HEK293T (cell line): ENCODE results near the gene MAPK12.

ENCODE experiments used
- ARNT ChIP-seq: fragments of 450-650 bp; IDR thresholded peaks from 2 replicates; pipeline ENCODE4 v1.6.1; 2017; ENCODE audit warnings: mild to moderate bottlenecking
- BHLHE40 ChIP-seq: fragments of 450-650 bp; IDR thresholded peaks from 2 replicates; pipeline ENCODE4 v1.6.1; 2016; ENCODE audit warnings: mild to moderate bottlenecking, moderate library complexity, borderline replicate concordance
- CTBP1 ChIP-seq: fragments of 450-650 bp; IDR thresholded peaks from 2 replicates; pipeline ENCODE4 v1.6.1; 2016; ENCODE audit warnings: borderline replicate concordance
- FOXA1 ChIP-seq: fragments of 450-650 bp; IDR thresholded peaks from 2 replicates; pipeline ENCODE4 v1.6.1; 2016; ENCODE audit warnings: mild to moderate bottlenecking
- FOXK2 ChIP-seq: fragments of 450-650 bp; IDR thresholded peaks from 2 replicates; pipeline ENCODE4 v1.6.1; 2016; ENCODE audit warnings: mild to moderate bottlenecking
- FOXM1 ChIP-seq: fragments of 450-650 bp; IDR thresholded peaks from 2 replicates; pipeline ENCODE4 v1.6.1; 2017; ENCODE audit warnings: mild to moderate bottlenecking, borderline replicate concordance
- LEF1 ChIP-seq: fragments of 450-650 bp; IDR thresholded peaks from 2 replicates; pipeline ENCODE4 v1.6.1; 2017; ENCODE audit warnings: mild to moderate bottlenecking, borderline replicate concordance
- NFRKB ChIP-seq: fragments of 450-650 bp; IDR thresholded peaks from 2 replicates; pipeline ENCODE4 v1.6.1; 2016; ENCODE audit warnings: mild to moderate bottlenecking, moderate library complexity
- SP1 ChIP-seq: fragments of 450-650 bp; IDR thresholded peaks from 2 replicates; pipeline ENCODE4 v1.6.1; 2017
- SUZ12 ChIP-seq: fragments of 450-650 bp; IDR thresholded peaks from 2 replicates; pipeline ENCODE4 v1.6.1; 2016; ENCODE audit warnings: mild to moderate bottlenecking
- TARDBP ChIP-seq: fragments of 450-650 bp; IDR thresholded peaks from 2 replicates; pipeline ENCODE4 v1.6.1; 2016
- ZNF384 ChIP-seq: fragments of 450-650 bp; IDR thresholded peaks from 2 replicates; pipeline ENCODE4 v1.6.1; 2016
- TF ChIP-seq, protein P1 (sequence below): fragments of 450-650 bp; IDR thresholded peaks from 2 replicates; pipeline ENCODE4 v1.6.1; 2016

- TF ChIP-seq NFRKB (no peak), BHLHE40 (no peak), ARNT (no peak), LEF1 (no peak), ZNF384 (no peak), CTBP1 (no peak), FOXK2 (no peak), SUZ12 (no peak), FOXM1 (no peak), TARDBP (no peak), FOXA1 (no peak), SP1 (no peak)
- TF ChIP-seq, protein P1, sequence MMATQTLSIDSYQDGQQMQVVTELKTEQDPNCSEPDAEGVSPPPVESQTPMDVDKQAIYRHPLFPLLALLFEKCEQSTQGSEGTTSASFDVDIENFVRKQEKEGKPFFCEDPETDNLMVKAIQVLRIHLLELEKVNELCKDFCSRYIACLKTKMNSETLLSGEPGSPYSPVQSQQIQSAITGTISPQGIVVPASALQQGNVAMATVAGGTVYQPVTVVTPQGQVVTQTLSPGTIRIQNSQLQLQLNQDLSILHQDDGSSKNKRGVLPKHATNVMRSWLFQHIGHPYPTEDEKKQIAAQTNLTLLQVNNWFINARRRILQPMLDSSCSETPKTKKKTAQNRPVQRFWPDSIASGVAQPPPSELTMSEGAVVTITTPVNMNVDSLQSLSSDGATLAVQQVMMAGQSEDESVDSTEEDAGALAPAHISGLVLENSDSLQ = no peak
Measured at GRCh38 chr22:50280708-50281383, 19.4 kb upstream of the MAPK12 start.
